RWPE2 (cell line): Measurements from ENCODE around the gene HAUS3.
A peak's percentile ranks its signal among the peaks of the same experiment; 100 is the strongest.

Experiments
- ATAC-seq: fragments of 200-7000 bp; cut with Tn5 transposase; 3 replicates; pipeline ENCODE4 v1.9.1; 2021; ENCODE audit warnings: low read depth
- DNase-seq: peaks from one replicate; pipeline ENCODE4 v3.0.0-alpha.2; 2020; ENCODE audit warnings: low spot score
- H3K27ac ChIP-seq: fragments of 450-650 bp; 2 replicates; pipeline ENCODE4 v1.5.1; 2017; ENCODE audit warnings: mild to moderate bottlenecking; ENCODE audit not compliant: poor library complexity, severe bottlenecking
- H3K27me3 ChIP-seq: fragments of 250-450 bp; sonication (Bioruptor Pico); 2 replicates; pipeline ENCODE4 v1.5.1; 2021; ENCODE audit warnings: mild to moderate bottlenecking, moderate library complexity; ENCODE audit not compliant: insufficient read depth, poor library complexity, severe bottlenecking
- H3K36me3 ChIP-seq: fragments of 250-450 bp; sonication (Bioruptor Pico); 2 replicates; pipeline ENCODE4 v1.5.1; 2020; ENCODE audit warnings: low read depth, mild to moderate bottlenecking, moderate library complexity
- H3K4me1 ChIP-seq: fragments of 250-450 bp; sonication (Bioruptor Pico); 2 replicates; pipeline ENCODE4 v1.5.1; 2021; ENCODE audit warnings: mild to moderate bottlenecking, moderate library complexity; ENCODE audit not compliant: insufficient read depth, poor library complexity, severe bottlenecking
- H3K4me3 ChIP-seq: fragments of 250-450 bp; sonication (Bioruptor Pico); 2 replicates; pipeline ENCODE4 v1.5.1; 2021; ENCODE audit warnings: mild to moderate bottlenecking, moderate library complexity; ENCODE audit not compliant: severe bottlenecking
- H3K9me3 ChIP-seq: fragments of 250-450 bp; sonication (Bioruptor Pico); 2 replicates; pipeline ENCODE4 v1.5.1; 2021; ENCODE audit warnings: mild to moderate bottlenecking, moderate library complexity; ENCODE audit not compliant: severe bottlenecking
- CTCF ChIP-seq: fragments of 450-650 bp; IDR thresholded peaks from one replicate; pipeline ENCODE4 v1.5.1; 2017; ENCODE audit warnings: mild to moderate bottlenecking, moderate library complexity; ENCODE audit not compliant: poor library complexity, severe bottlenecking

HAUS3 gene

GRCh38 chr4:2266821-2267220 is 24.9 kb upstream of the HAUS3 start:
- no peak for TF ChIP-seq CTCF
- ATAC-seq, result no peak

GRCh38 chr4:2266181-2266580 is 24.3 kb upstream of the HAUS3 start:
- Histone ChIP-seq H3K27ac (no peak overlapping the region), H3K4me3 (no peak overlapping the region), H3K9me3 (no peaks in the 10 kb centered on the region), H3K4me1 (no peaks in the 10 kb centered on the region), H3K36me3 (no peaks in the 10 kb centered on the region), H3K27me3 (no peaks in the 10 kb centered on the region)
- TF ChIP-seq CTCF, result no peak
- ATAC-seq (no peak), DNase-seq (no peak)

More at GRCh38 chr4:2266821-2267220, 24.9 kb upstream of the HAUS3 start:
- Histone ChIP-seq H3K4me1 (no peaks in the 10 kb centered on the region), H3K27me3 (no peaks in the 10 kb centered on the region), H3K4me3 (no peak overlapping the region), H3K36me3 (no peaks in the 10 kb centered on the region), H3K9me3 (no peaks in the 10 kb centered on the region), H3K27ac (no peak overlapping the region)
- DNase-seq, result no peak

- Histone ChIP-seq H3K27ac (no peak overlapping the region), H3K4me1 (peaks cover 4% of the 10 kb centered on the region), H3K36me3 (no peaks in the 10 kb centered on the region), H3K27me3 (no peaks in the 10 kb centered on the region), H3K9me3 (no peaks in the 10 kb centered on the region), H3K4me3 (no peak overlapping the region)
- TF ChIP-seq CTCF, result no peak
- no peak for ATAC-seq
- no peak for DNase-seq
These were observed 23.5 kb upstream of the HAUS3 start for GRCh38 chr4:2265113-2266110.

GRCh38 chr4:2264481-2265041 is 22.6 kb upstream of the HAUS3 start:
- ATAC-seq (no peak), DNase-seq (peak; percentile 52)
- no peak overlapping the region for H3K27ac ChIP-seq
- TF ChIP-seq CTCF, result no peak
- no peaks in the 10 kb centered on the region for H3K27me3 ChIP-seq
- peaks cover 4% of the 10 kb centered on the region; the same call in 1 of the 2 replicates for H3K36me3 ChIP-seq
- no peaks in the 10 kb centered on the region for H3K9me3 ChIP-seq
- H3K4me1 ChIP-seq, result peaks cover 4% of the 10 kb centered on the region
- no peak overlapping the region for H3K4me3 ChIP-seq
